ENCODE results near the gene ALK. TPM values are rescaled to one million over a fixed set of nuclear protein-coding genes. Genes with fewer than 3 reads are reported as not detected.

Gene ALK
- total and polyA plus RNA-seq, 2 donors (not counting 1 experiment from before 2014, with no cell fraction given) = not detected

- no peak for ATAC-seq (ENCODE audit: low read depth)
- H2AFZ ChIP-seq (ENCODE audit: insufficient read depth, low read depth, low read length, poor library complexity, severe bottlenecking) = no peak overlapping the region
- H3K9ac ChIP-seq (ENCODE audit: low read length) = no peak overlapping the region
- no peaks in the 10 kb centered on the region for H3K79me2 ChIP-seq (ENCODE audit: control insufficient read depth, insufficient read depth, low read length)
- Mint-ChIP-seq H3K9me3 (ENCODE audit: insufficient read depth) (no peaks in the 10 kb centered on the region), H3K27me3 (peaks cover 32% of the 10 kb centered on the region), H3K4me3 (no peak overlapping the region), H3K27ac (no peak overlapping the region), H3K4me1 (peaks cover 29% of the 10 kb centered on the region)
- TF ChIP-seq CTCF (IDR thresholded peaks at IDR 0.05) = no peak
- no peak for TF ChIP-seq EZH2 (IDR thresholded peaks at IDR 0.05; ENCODE audit: borderline replicate concordance, insufficient read depth, low read depth, low read length, poor library complexity, severe bottlenecking)
- peaks cover 0 to 11% (median 0%) of the 10 kb centered on the region in 4 experiments for H3K27me3 ChIP-seq (replicated peaks in 1 of 4; ENCODE audit: control extremely low read depth in 1 of 4, control insufficient read depth in 3 of 4, insufficient read depth in 4 of 4, low read length in 3 of 4)
- intact Hi-C loops (cut with micrococcal nuclease) = no loop called here
- CTCF ChIA-PET = interaction anchor here (2.3 kb wide), 1 partner anchor 8 kb away, joined by 14 read pairs; no protein-coding TSS in a partner anchor
- no peak overlapping the region for H3K4me2 ChIP-seq (replicated peaks; ENCODE audit: low read depth, low read length, poor library complexity, severe bottlenecking)
- no peak for DNase-seq
- 66% methylated on average over 7 of the region's 8 CpGs for WGBS (ENCODE audit: insufficient coverage)
- POLR2A ChIA-PET = interaction anchor here (0.6 kb wide), 1 partner anchor 124 kb away, joined by 7 read pairs; no protein-coding TSS in a partner anchor
- H4K20me1 ChIP-seq (ENCODE audit: control insufficient read depth, insufficient read depth, low read length, poor library complexity, severe bottlenecking) = no peaks in the 10 kb centered on the region
- no peak overlapping the region for H3K4me3 ChIP-seq (ENCODE audit: control extremely low read depth in 1 of 5, extremely low read depth in 1 of 5, insufficient read depth in 1 of 5, low read depth in 2 of 5, low read length in 4 of 5)
- H3K27ac ChIP-seq (ENCODE audit: low read length in 2 of 2) = no peak overlapping the region
- H3K36me3 ChIP-seq (replicated peaks in 1 of 2; ENCODE audit: control extremely low read depth in 1 of 2, control insufficient read depth in 1 of 2, extremely low read depth in 1 of 2, insufficient read depth in 2 of 2, low read length in 1 of 2) = no peaks in the 10 kb centered on the region
- peaks cover 0 to 6% (median 0%) of the 10 kb centered on the region in 3 donors for H3K9me3 ChIP-seq (ENCODE audit: control extremely low read depth in 1 of 3, control insufficient read depth in 2 of 3, insufficient read depth in 1 of 3, low read length in 2 of 3)
- H3K4me1 ChIP-seq (ENCODE audit: control insufficient read depth in 2 of 2, insufficient read depth in 2 of 2, low read length in 2 of 2) = peaks cover 8 to 23% of the 10 kb centered on the region in 2 donors
Measured at GRCh38 chr2:29317801-29318485, 603.4 kb downstream of the ALK start.

GRCh38 chr2:29317077-29317517 is 604.3 kb downstream of the ALK start:
- Mint-ChIP-seq H3K27me3 (peaks cover 30% of the 10 kb centered on the region), H3K4me1 (peaks cover 29% of the 10 kb centered on the region), H3K4me3 (no peak overlapping the region), H3K9me3 (ENCODE audit: insufficient read depth) (no peaks in the 10 kb centered on the region), H3K27ac (no peak overlapping the region)
- Histone ChIP-seq H3K4me3 (ENCODE audit: control extremely low read depth in 1 of 5, extremely low read depth in 1 of 5, insufficient read depth in 1 of 5, low read depth in 2 of 5, low read length in 4 of 5) (no peak overlapping the region), H3K4me2 (replicated peaks; ENCODE audit: low read depth, low read length, poor library complexity, severe bottlenecking) (no peak overlapping the region), H3K9ac (ENCODE audit: low read length) (no peak overlapping the region), H3K27ac (ENCODE audit: low read length in 2 of 2) (no peak overlapping the region), H3K27me3 (replicated peaks in 1 of 4; ENCODE audit: control extremely low read depth in 1 of 4, control insufficient read depth in 3 of 4, insufficient read depth in 4 of 4, low read length in 3 of 4) (peaks cover 0 to 11% (median 0%) of the 10 kb centered on the region in 4 experiments), H3K9me3 (ENCODE audit: control extremely low read depth in 1 of 3, control insufficient read depth in 2 of 3, insufficient read depth in 1 of 3, low read length in 2 of 3) (peaks cover 0 to 6% (median 0%) of the 10 kb centered on the region in 3 donors), H3K79me2 (ENCODE audit: control insufficient read depth, insufficient read depth, low read length) (no peaks in the 10 kb centered on the region), H3K4me1 (ENCODE audit: control insufficient read depth in 2 of 2, insufficient read depth in 2 of 2, low read length in 2 of 2) (peaks cover 8 to 23% of the 10 kb centered on the region in 2 donors), H2AFZ (ENCODE audit: insufficient read depth, low read depth, low read length, poor library complexity, severe bottlenecking) (no peak overlapping the region), H4K20me1 (ENCODE audit: control insufficient read depth, insufficient read depth, low read length, poor library complexity, severe bottlenecking) (no peaks in the 10 kb centered on the region), H3K36me3 (replicated peaks in 1 of 2; ENCODE audit: control extremely low read depth in 1 of 2, control insufficient read depth in 1 of 2, extremely low read depth in 1 of 2, insufficient read depth in 2 of 2, low read length in 1 of 2) (no peaks in the 10 kb centered on the region)
- peak; percentile 7 for DNase-seq
- POLR2A ChIA-PET = no interaction called here
- ATAC-seq (ENCODE audit: low read depth) = no peak
- WGBS (ENCODE audit: insufficient coverage) = 9% methylated on average over 3 of the region's 3 CpGs
- CTCF ChIA-PET = interaction anchor here (2.3 kb wide), 1 partner anchor 8 kb away, joined by 14 read pairs; no protein-coding TSS in a partner anchor
- intact Hi-C loops (cut with micrococcal nuclease) = no loop called here
- TF ChIP-seq CTCF (IDR thresholded peaks at IDR 0.05) (no peak), EZH2 (IDR thresholded peaks at IDR 0.05; ENCODE audit: borderline replicate concordance, insufficient read depth, low read depth, low read length, poor library complexity, severe bottlenecking) (no peak)
